HG03045 (cell line): Measurements from ENCODE around the gene DIP2A.
"Not testable (repeated sequence)": the region's sequence is repeated elsewhere in the genome, so short reads cannot be mapped to it uniquely, and the experiment has no call there.

ENCODE experiments used
- ATAC-seq: cut with Tn5 transposase; IDR thresholded peaks from one replicate; pipeline ENCODE4 v1.9.1; 2021; ENCODE audit warnings: mild to moderate bottlenecking, moderate library complexity; ENCODE audit not compliant: unreplicated experiment

DIP2A gene

GRCh38 chr21:46442938-46443337 is 15.8 kb upstream of the DIP2A start:
- no peak for ATAC-seq

- no peak for ATAC-seq
Observed at GRCh38 chr21:46443910-46444309, 14.8 kb upstream of the DIP2A start.

- ATAC-seq = no peak
Observed at GRCh38 chr21:46448108-46448507, 10.6 kb upstream of the DIP2A start.

- ATAC-seq = not testable (repeated sequence)
Observed at GRCh38 chr21:46448855-46449254, 9.8 kb upstream of the DIP2A start.

- no peak for ATAC-seq
Observed at GRCh38 chr21:46452710-46453109, 6.0 kb upstream of the DIP2A start.

GRCh38 chr21:46454142-46454541 is 4.5 kb upstream of the DIP2A start:
- no peak for ATAC-seq

GRCh38 chr21:46454634-46455390 is 3.9 kb upstream of the DIP2A start:
- no peak for ATAC-seq

GRCh38 chr21:46455575-46456385 is 2.9 kb upstream of the DIP2A start:
- ATAC-seq = no peak

GRCh38 chr21:46456750-46457149 is 1.9 kb upstream of the DIP2A start:
- no peak for ATAC-seq

GRCh38 chr21:46457801-46458314 is 833 bp upstream of the DIP2A start:
- ATAC-seq = peak; percentile 26

GRCh38 chr21:46459024-46459355 is 299 bp downstream of the DIP2A start:
- ATAC-seq = no peak

- no peak for ATAC-seq
Observed at GRCh38 chr21:46459356-46460112, 843 bp downstream of the DIP2A start.

GRCh38 chr21:46461909-46462308 is 3.2 kb downstream of the DIP2A start:
- ATAC-seq = no peak

- not testable (repeated sequence) for ATAC-seq
Observed at GRCh38 chr21:46465153-46465552, 6.5 kb downstream of the DIP2A start.

GRCh38 chr21:46465651-46466050 is 7.0 kb downstream of the DIP2A start:
- ATAC-seq = no peak

GRCh38 chr21:46468108-46468774 is 9.6 kb downstream of the DIP2A start:
- no peak for ATAC-seq

GRCh38 chr21:46469275-46469674 is 10.6 kb downstream of the DIP2A start:
- ATAC-seq = no peak

- no peak for ATAC-seq
Observed at GRCh38 chr21:46471514-46471913, 12.8 kb downstream of the DIP2A start.

GRCh38 chr21:46472246-46472645 is 13.6 kb downstream of the DIP2A start:
- no peak for ATAC-seq

- no peak for ATAC-seq
Observed at GRCh38 chr21:46474382-46474781, 15.7 kb downstream of the DIP2A start.

GRCh38 chr21:46475296-46475695 is 16.6 kb downstream of the DIP2A start:
- ATAC-seq = no peak
